IPS DF 6.9 (cell line): ENCODE measurements around the gene ZNF783.
A peak's percentile ranks its signal among the peaks of the same experiment; 100 is the strongest.

Source experiments
- DNase-seq: peaks from one replicate; pipeline ENCODE4 v3.0.0-alpha.2; 2013; ENCODE audit warnings: low read depth, low spot score
- H3K27ac ChIP-seq: one replicate; pipeline ENCODE4 v1.5.1; 2013; ENCODE audit warnings: low read length, control low read depth
- H3K27me3 ChIP-seq: 2 replicates; pipeline ENCODE4 v1.6.1; 2013; ENCODE audit warnings: mild to moderate bottlenecking, low read length; ENCODE audit not compliant: control insufficient read depth, insufficient read depth
- H3K36me3 ChIP-seq: 2 replicates; pipeline ENCODE4 v1.6.1; 2013; ENCODE audit warnings: low read length; ENCODE audit not compliant: control insufficient read depth, insufficient read depth
- H3K4me1 ChIP-seq: 2 replicates; pipeline ENCODE4 v1.6.1; 2013; ENCODE audit warnings: low read length; ENCODE audit not compliant: control insufficient read depth, insufficient read depth
- H3K4me3 ChIP-seq: 2 replicates; pipeline ENCODE4 v1.5.1; 2013; ENCODE audit warnings: mild to moderate bottlenecking, low read length
- H3K9me3 ChIP-seq: 2 replicates; pipeline ENCODE4 v1.6.1; 2013; ENCODE audit warnings: low read length, inconsistent platforms; ENCODE audit not compliant: control insufficient read depth, insufficient read depth
- WGBS: extraction: QIAGEN DNeasy Blood & Tissue Kit; methylation state at CpG from one replicate; pipeline ENCODE4 v1.1.7; 2013; ENCODE audit warnings: mixed read lengths, missing lambda C conversion rate; ENCODE audit not compliant: insufficient read length, insufficient coverage; 5-methylcytosine and 5-hydroxymethylcytosine counted together

Gene ZNF783

DNA sequence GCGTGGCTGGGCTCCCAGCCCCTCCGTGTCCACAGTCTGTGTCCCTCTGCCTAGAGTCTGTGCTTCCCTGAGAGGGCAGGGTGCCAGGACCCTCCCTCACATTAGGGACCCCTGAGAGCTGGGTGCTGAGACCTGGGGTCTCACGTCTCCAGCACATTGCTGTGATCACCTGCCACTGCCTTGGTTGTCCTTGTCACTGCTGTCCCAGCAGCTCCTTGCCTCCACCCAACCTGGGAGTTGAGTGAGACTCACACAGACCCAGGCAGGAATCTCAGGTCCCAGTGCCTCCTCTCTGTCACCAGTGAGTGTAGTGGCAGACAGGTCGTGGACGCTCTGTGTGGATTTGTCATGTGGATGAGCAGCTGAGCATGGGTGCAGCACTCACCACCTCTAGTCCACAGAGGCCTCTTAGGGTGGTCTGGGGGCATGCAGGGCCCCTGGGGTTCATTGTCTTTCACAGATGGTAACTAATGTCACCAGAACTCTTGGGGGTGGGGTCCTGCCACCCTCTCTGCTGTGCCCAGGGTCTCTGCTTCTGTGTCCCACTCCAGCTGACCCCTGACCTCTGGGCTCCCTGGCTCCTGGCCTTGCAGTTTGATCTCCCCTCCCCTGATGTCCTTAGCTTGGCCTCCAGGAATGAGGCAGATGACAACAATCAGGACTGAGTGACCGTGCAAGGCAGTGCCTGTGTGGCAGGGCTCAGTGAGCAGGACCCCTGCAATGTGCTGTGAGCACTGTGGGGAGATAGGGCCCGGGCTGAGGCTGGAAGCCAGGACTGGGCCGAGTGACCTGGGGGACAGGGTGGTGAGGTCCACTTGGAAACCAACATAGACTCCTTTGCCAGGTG, 18.9 kb downstream of the ZNF783 start:
- H3K4me1 ChIP-seq, result no peaks in the 10 kb centered on the region
- DNase-seq, result no peak
- WGBS, result no CpG with 5 or more reads among the region's 8 CpGs
- H3K36me3 ChIP-seq, result peaks cover 4% of the 10 kb centered on the region; the same call in 1 of the 2 replicates
- no peaks in the 10 kb centered on the region for H3K9me3 ChIP-seq
- 0 out of 2 replicates have a peak, but pooled peaks cover 2% of the 10 kb centered on the region for H3K27me3 ChIP-seq
- H3K27ac ChIP-seq, result no peak overlapping the region
- no peak overlapping the region for H3K4me3 ChIP-seq

DNA sequence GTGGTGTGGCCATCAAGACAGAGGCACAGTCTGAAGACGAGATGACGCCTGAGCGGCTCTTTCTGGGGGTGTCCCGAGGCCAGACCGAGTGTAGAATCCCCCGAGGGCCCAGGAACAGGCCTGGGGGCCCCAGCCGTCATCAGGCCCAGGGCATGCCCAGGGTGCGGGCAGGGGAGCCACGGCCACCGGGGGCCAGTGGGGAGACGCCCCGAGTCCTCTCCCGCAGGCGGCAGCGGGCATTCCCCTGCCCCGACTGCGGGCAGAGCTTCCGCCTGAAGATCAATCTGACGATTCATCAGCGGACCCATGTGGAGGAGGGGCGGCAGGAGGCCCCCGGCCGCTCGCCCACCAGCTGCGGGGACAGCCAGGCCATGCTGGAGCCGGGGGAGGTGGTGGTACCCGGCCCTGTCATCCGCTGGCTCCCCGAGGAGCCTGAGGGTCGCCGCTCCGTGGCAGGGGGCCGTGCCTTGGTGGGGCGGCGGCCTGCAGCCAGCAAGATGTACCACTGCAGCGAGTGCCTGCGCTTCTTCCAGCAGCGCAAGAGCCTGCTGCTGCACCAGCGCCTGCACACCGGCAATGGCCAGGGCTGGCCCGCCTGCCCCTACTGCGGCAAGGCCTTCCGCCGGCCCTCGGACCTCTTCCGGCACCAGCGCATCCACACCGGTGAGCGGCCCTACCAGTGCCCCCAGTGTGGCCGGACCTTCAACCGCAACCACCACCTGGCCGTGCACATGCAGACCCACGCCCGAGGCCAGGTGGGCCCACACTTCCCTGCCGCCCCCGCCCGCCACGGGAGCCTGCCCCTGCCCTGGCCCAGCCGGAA, 19.7 kb downstream of the ZNF783 start:
- H3K27me3 ChIP-seq, result 0 out of 2 replicates have a peak, but pooled peaks cover 2% of the 10 kb centered on the region
- H3K27ac ChIP-seq, result no peak overlapping the region
- H3K9me3 ChIP-seq, result no peaks in the 10 kb centered on the region
- H3K4me1 ChIP-seq, result no peaks in the 10 kb centered on the region
- no CpG with 5 or more reads among the region's 59 CpGs for WGBS
- no peak overlapping the region for H3K4me3 ChIP-seq
- H3K36me3 ChIP-seq, result peaks cover 4% of the 10 kb centered on the region; the same call in 1 of the 2 replicates
- no peak for DNase-seq

DNA sequence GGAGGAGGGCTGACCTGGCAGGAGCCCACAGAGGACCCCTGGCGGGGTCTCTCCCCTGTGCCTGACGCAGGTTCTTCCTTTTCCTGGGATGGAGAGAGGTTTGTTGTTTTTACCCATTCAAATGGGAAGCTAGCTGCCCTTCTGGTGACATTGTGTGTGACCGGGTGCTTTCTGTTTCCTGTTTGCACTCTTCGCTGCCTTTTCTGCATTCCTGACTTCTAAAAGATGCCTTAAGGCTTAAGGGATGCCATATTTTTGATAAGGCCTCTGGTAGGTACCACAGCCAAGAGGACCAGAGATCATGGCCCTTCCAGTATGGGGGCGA, 20.3 kb downstream of the ZNF783 start:
- no CpG with 5 or more reads among the region's 5 CpGs for WGBS
- no peaks in the 10 kb centered on the region for H3K4me1 ChIP-seq

DNA sequence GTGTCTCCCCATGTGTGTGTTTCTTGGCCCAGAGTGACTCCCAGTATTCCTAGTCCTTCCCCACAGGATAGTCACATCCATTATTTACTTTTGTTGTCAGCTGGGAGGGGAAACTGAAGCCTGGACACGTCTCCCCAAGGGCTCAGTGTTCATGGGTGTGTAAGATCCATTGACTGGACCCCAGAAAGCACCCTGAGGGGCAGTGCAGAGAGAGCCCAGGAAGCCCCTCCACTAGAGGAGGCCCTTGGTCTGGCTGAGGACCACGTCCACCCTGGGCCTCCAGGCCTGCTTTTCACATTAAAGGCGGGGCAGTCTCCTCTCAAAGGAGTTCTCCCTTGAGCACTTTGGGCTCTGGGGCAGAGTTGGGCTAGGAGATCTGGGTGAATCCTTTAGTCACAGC, 21.3 kb downstream of the ZNF783 start:
- 0 out of 2 replicates have a peak, but pooled peaks cover 2% of the 10 kb centered on the region for H3K27me3 ChIP-seq
- DNase-seq, result no peak
- WGBS, result no CpG with 5 or more reads among the region's 3 CpGs
- H3K4me3 ChIP-seq, result no peak overlapping the region
- peaks cover 4% of the 10 kb centered on the region; the same call in 1 of the 2 replicates for H3K36me3 ChIP-seq
- H3K27ac ChIP-seq, result no peak overlapping the region
- no peaks in the 10 kb centered on the region for H3K4me1 ChIP-seq
- H3K9me3 ChIP-seq, result no peaks in the 10 kb centered on the region

More for the DNA sequence above, 20.3 kb downstream of the ZNF783 start:
- peaks cover 4% of the 10 kb centered on the region; the same call in 1 of the 2 replicates for H3K36me3 ChIP-seq
- 0 out of 2 replicates have a peak, but pooled peaks cover 2% of the 10 kb centered on the region for H3K27me3 ChIP-seq
- H3K9me3 ChIP-seq, result no peaks in the 10 kb centered on the region
- H3K4me3 ChIP-seq, result no peak overlapping the region
- no peak for DNase-seq
- H3K27ac ChIP-seq, result no peak overlapping the region

DNA sequence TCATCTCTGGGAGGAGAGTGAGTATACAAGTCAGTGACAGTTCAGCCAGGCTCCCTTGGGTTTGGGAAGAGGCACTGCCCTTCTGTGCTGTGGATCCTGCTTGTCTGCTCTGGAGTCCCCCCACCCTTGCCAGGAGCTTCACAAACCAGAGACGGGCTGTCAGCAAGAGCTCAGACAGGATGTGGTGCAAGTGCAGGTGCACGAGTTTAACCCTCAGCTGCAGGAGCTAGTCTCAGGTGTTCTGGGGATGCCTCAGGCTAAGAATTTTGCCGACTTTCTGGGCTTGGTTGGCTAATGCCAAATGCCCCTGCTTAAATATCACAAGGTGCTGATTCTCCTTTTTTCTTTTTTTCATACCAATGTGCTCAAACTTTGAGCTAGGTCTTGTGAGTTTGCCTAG, 22.3 kb downstream of the ZNF783 start:
- Histone ChIP-seq H3K9me3 (no peaks in the 10 kb centered on the region), H3K36me3 (peaks cover 4% of the 10 kb centered on the region; the same call in 1 of the 2 replicates), H3K27me3 (0 out of 2 replicates have a peak, but pooled peaks cover 2% of the 10 kb centered on the region), H3K27ac (no peak overlapping the region), H3K4me3 (no peak overlapping the region), H3K4me1 (no peaks in the 10 kb centered on the region)
- no peak for DNase-seq
- no CpG with 5 or more reads among the region's 3 CpGs for WGBS

DNA sequence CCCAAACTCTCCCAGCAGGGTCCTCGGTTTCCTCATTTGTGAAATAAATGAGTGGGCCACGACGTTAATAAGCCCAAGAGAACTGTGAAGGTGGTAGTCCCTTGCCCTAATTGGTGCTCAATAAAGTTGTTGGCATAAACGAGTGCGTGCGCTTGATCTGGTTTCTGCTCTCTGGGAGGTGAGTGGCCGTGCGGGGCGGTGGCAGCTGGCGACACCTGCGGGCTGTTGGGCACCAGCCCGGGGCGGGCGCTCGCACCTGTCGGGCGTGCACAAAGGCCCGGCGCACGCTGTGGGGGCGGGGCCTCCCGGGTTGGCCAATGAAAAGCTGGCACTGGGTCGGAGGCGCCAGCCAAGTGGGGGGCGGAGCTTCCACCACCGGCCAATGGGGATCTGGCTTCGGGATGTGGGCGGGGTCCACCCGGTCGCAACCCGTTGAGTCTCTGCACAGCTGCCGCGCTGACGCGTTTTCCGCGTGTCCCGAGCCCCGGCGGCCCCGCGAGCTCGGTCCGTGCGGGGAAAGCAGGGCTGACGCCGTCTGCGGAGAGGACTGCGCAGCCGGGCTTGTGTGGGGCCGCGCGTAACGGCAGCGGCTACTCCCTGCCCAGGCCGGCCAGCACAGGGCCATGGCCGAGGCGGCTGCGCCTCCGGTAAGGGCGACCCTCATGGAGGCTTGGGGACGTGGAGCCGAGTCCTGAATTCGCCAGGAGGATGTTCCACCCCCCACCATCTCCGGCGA, 23.0 kb downstream of the ZNF783 start:
- no peak overlapping the region for H3K27ac ChIP-seq
- no CpG with 5 or more reads among the region's 66 CpGs for WGBS
- H3K9me3 ChIP-seq, result no peaks in the 10 kb centered on the region
- 0 out of 2 replicates have a peak, but pooled peaks cover 2% of the 10 kb centered on the region for H3K27me3 ChIP-seq
- H3K36me3 ChIP-seq, result peaks cover 4% of the 10 kb centered on the region; the same call in 1 of the 2 replicates
- H3K4me3 ChIP-seq, result peak overlapping the region; percentile 84
- peak; percentile 86 for DNase-seq
- H3K4me1 ChIP-seq, result no peaks in the 10 kb centered on the region

DNA sequence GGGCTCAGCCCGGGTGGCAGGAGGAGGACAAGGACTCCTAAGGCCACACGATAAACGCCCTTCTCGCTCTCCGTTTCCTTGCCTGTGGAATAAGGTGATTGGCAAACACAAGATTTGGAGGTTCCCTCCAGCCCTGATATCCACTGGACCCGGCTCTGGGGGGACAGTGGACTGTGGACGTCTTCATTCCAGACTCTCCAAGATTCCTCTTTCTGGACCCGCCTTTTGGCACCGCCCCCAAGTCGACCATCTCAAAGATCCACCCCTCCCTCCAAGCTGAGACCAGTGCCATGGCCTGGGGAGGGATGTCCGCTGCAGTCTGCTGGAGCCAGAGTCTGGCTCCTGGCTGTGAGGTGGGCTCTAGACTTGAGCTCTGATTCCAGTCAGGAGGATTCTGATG, 23.6 kb downstream of the ZNF783 start:
- WGBS, result no CpG with 5 or more reads among the region's 11 CpGs
- Histone ChIP-seq H3K27ac (no peak overlapping the region), H3K4me1 (no peaks in the 10 kb centered on the region), H3K27me3 (0 out of 2 replicates have a peak, but pooled peaks cover 2% of the 10 kb centered on the region), H3K9me3 (no peaks in the 10 kb centered on the region), H3K4me3 (peak overlapping the region; percentile 84), H3K36me3 (peaks cover 4% of the 10 kb centered on the region; the same call in 1 of the 2 replicates)
- DNase-seq, result no peak

DNA sequence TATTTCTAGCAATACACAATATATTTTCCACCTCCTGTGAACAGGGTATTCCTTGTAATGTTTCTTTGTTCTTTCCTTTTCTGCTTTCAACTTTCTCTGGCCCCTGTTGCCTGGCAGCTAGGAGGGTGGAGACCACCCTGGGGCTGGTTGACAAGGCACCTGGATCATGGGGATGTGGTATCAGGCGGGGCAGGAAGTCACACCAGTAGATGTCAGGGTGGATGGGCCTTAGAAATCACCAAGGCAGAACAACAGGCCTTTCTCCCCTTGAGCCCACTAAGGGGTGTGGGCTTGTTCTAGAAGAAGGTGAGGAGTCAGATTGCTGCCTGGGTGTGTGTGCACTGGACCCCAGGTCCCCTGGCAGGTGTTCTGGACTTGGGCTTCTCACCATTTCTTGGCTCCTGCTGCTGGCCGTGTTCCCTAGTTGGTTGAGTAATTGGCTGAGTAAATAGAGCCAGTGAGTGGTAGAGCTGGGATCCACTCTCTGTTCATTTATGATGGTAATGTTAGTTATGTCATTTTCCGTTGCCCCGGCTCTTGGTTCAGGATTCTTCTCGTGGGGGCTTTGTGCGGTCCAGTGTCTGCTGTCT, 24.9 kb downstream of the ZNF783 start:
- H3K4me1 ChIP-seq, result no peaks in the 10 kb centered on the region
- no peak overlapping the region for H3K4me3 ChIP-seq
- no peak overlapping the region for H3K27ac ChIP-seq
- WGBS, result no CpG with 5 or more reads among the region's 6 CpGs
- no peak for DNase-seq
- H3K9me3 ChIP-seq, result no peaks in the 10 kb centered on the region
- H3K36me3 ChIP-seq, result peaks cover 1% of the 10 kb centered on the region; the same call in 1 of the 2 replicates
- 0 out of 2 replicates have a peak, but pooled peaks cover 2% of the 10 kb centered on the region for H3K27me3 ChIP-seq

DNA sequence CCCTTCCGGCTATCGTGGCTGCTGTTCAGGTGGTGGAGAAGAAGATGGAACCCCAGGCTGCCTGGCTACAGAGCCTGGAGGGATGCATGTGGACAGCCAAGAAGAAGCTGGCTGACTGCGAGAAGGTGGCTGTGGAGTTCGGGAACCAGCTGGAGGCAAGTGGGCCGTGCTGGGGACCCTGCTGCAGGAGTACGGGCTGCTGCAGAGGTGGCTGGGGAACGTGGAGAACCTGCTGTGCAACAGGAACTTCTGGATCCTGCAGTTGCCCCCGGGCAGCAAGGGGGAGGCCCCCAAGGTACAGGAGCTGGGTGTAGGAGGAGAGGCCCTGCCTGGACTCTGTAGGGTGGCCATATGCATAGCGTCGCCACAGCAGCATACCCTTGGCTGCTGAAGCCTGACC, 25.6 kb downstream of the ZNF783 start:
- Histone ChIP-seq H3K27ac (no peak overlapping the region), H3K4me1 (no peaks in the 10 kb centered on the region), H3K4me3 (no peak overlapping the region), H3K36me3 (no peaks in the 10 kb centered on the region), H3K9me3 (no peaks in the 10 kb centered on the region), H3K27me3 (0 out of 2 replicates have a peak, but pooled peaks cover 2% of the 10 kb centered on the region)
- no peak for DNase-seq
- WGBS, result no CpG with 5 or more reads among the region's 10 CpGs
